Measurements from ENCODE around the gene PRR14L. TPM values are rescaled to one million over a fixed set of nuclear protein-coding genes. Genes with fewer than 3 reads are reported as not detected.

The PRR14L gene
- total RNA-seq, 3 donors from 2014 or later: 61.7 to 64.6 (median 63.5) TPM

DNA sequence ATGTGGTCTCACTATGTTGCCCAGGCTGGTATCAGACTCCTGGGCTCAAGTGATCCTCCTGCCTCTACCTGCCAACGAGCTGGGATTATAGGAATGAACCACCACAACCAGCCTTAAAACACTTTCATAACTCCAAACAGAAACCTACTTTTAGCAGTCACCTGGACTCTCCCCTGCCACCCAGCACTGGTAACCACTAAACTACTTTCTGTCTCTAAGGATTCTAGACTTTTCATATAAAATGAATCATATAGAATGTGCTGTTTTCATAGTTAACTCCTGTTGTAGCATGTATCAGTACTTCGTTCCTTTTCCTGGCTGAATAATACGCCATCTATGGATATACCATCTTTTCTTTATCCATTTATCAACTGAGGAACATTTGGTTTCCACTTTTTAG, 58.5 kb downstream of the PRR14L start:
- H3K4me1 ChIP-seq (ENCODE audit: low read depth): no peaks in the 10 kb centered on the region
- H3K4me3 ChIP-seq: no peak overlapping the region
- no peaks in the 10 kb centered on the region for H3K9me3 ChIP-seq
- DNase-seq (no peak), ATAC-seq (no peak)
- intact Hi-C loops (cut with DNase I, micrococcal nuclease): no loop called here
- H3K36me3 ChIP-seq (ENCODE audit: low read depth): no peaks in the 10 kb centered on the region
- TF ChIP-seq, protein P1, sequence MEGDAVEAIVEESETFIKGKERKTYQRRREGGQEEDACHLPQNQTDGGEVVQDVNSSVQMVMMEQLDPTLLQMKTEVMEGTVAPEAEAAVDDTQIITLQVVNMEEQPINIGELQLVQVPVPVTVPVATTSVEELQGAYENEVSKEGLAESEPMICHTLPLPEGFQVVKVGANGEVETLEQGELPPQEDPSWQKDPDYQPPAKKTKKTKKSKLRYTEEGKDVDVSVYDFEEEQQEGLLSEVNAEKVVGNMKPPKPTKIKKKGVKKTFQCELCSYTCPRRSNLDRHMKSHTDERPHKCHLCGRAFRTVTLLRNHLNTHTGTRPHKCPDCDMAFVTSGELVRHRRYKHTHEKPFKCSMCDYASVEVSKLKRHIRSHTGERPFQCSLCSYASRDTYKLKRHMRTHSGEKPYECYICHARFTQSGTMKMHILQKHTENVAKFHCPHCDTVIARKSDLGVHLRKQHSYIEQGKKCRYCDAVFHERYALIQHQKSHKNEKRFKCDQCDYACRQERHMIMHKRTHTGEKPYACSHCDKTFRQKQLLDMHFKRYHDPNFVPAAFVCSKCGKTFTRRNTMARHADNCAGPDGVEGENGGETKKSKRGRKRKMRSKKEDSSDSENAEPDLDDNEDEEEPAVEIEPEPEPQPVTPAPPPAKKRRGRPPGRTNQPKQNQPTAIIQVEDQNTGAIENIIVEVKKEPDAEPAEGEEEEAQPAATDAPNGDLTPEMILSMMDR (IDR thresholded peaks at IDR 0.05): no peak

DNA sequence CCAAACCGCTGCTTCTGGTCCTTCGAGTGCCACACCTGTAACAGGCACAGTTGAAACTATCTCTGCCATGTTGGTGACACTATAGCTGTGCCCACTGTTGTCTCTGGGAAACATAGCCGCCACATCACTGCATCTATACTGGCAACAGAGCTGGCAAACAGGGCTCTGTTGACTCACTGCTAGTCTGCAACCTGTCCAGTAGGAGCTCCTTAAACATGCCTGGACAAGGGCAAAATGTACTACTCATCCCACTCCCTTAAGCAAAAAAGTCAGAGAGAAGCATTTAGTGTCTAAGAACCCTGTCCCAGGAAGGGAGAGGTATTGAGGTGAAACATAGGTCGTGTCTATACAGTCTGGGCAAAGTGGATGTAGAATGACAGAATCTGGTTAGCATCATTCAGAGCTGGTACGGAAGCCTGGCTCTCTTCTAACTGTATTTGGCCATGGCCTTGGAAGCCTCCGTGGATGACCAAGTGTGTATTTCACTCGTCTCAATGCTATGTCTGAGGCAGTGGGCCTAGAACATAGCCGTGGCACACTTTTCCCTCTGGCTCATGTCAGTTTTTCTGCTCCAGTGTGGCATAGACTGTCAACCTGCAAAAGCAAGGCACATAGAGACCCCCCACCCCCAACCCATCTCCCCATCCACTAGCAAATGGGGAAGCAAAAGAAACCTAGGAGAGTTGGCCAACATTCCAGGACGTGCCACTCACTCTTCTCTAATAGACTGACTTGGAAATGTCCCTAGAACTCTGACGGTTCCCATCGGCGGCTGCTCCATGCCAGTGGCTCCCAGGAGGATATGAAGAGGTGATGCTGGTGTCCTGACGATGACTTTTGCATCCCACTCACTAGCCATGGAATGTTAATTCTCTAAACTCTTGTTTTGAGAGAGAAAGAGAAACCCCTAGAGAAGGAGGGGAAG, 66.5 kb downstream of the PRR14L start:
- DNase-seq: peak in 1 of 3 donors; percentile 8
- TF ChIP-seq, protein P1 (IDR thresholded peaks at IDR 0.05): no peak
- H3K36me3 ChIP-seq (ENCODE audit: low read depth): no peaks in the 10 kb centered on the region

DNA sequence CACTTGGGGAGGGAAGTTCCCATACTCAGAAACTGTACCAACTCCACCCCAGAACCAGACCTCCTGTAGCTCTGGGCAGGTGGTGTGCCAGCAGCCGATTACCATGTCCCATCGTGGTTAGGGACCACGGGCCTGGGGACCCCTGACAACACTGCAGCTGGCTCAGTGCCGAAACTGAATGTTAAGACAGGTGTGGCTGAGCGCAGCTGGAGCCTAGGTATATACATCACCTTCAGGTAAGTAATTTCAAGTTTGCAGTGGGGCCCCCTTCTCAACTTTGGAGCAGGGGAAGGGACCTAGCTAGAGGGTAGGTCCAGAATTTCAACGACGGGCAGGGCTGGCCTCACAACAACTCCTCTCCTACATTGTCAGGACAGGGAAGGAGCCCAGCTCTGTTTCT, 67.2 kb downstream of the PRR14L start:
- intact Hi-C loops (cut with DNase I, micrococcal nuclease): no loop called here
- H3K4me3 ChIP-seq: no peak overlapping the region
- H3K4me1 ChIP-seq (ENCODE audit: low read depth): peaks cover 8% of the 10 kb centered on the region
- H3K36me3 ChIP-seq (ENCODE audit: low read depth): no peaks in the 10 kb centered on the region
- TF ChIP-seq, protein P1 (IDR thresholded peaks at IDR 0.05): no peak
- no peak for ATAC-seq
- H3K9me3 ChIP-seq: no peaks in the 10 kb centered on the region
- DNase-seq: peak in 1 of 3 donors; percentile 26

More for the DNA sequence above, 66.5 kb downstream of the PRR14L start:
- peaks cover 8% of the 10 kb centered on the region for H3K4me1 ChIP-seq (ENCODE audit: low read depth)
- no peak overlapping the region for H3K4me3 ChIP-seq
- ATAC-seq: no peak
- H3K9me3 ChIP-seq: no peaks in the 10 kb centered on the region
- intact Hi-C loops (cut with DNase I, micrococcal nuclease): no loop called here

- Histone ChIP-seq H3K4me1 (ENCODE audit: low read depth) (peaks cover 8% of the 10 kb centered on the region), H3K36me3 (ENCODE audit: low read depth) (no peaks in the 10 kb centered on the region), H3K4me3 (no peak overlapping the region), H3K9me3 (no peaks in the 10 kb centered on the region)
- TF ChIP-seq, protein P1 (IDR thresholded peaks at IDR 0.05): no peak
- DNase-seq (peak in 1 of 3 donors; percentile 50), ATAC-seq (no peak)
- intact Hi-C loops (cut with DNase I, micrococcal nuclease): no loop called here
Observed at GRCh38 chr22:31681349-31682345, 68.3 kb downstream of the PRR14L start.

- ATAC-seq (peak; percentile 5), DNase-seq (peak; percentile 40 to 59 (median 53))
- H3K4me1 ChIP-seq (ENCODE audit: low read depth): peaks cover 8% of the 10 kb centered on the region
Observed at GRCh38 chr22:31680861-31681341, 69.0 kb downstream of the PRR14L start.

More at GRCh38 chr22:31680861-31681341, 69.0 kb downstream of the PRR14L start:
- Histone ChIP-seq H3K4me3 (no peak overlapping the region), H3K9me3 (no peaks in the 10 kb centered on the region), H3K36me3 (ENCODE audit: low read depth) (no peaks in the 10 kb centered on the region)
- TF ChIP-seq, protein P1 (IDR thresholded peaks at IDR 0.05): no peak
- intact Hi-C loops (cut with DNase I, micrococcal nuclease): no loop called here
